ENCODE data around the gene PPP1R13L. TPM values are rescaled to one million over a fixed set of nuclear protein-coding genes. Genes with fewer than 3 reads are reported as not detected.

PPP1R13L gene
- total RNA-seq, 2 donors from 2014 or later = 17.9 to 26.4 TPM

GRCh38 chr19:45406226-45407090 is 1.6 kb upstream of the PPP1R13L start, which contains the start of gene POLR1G:
Gene POLR1G (plus strand): TSS chr19:45406644. CDS start chr19:45406697, 53 bp downstream.
- H3K4me3 Mint-ChIP-seq = peak within 1 kb of the TSS; percentile 86
- H3K4me1 ChIP-seq (ENCODE audit: control insufficient read depth, insufficient read depth, low read length) = peaks cover 2% of the 10 kb centered on the region
- peak within 1 kb of the TSS; percentile 98 for H3K27ac ChIP-seq (ENCODE audit: low read depth, low read length)
- H3K9ac ChIP-seq (ENCODE audit: extremely low read depth, low read length, poor library complexity, severe bottlenecking) = peak within 1 kb of the TSS; percentile 97
- WGBS, 2 experiments (ENCODE audit: insufficient coverage in 1 of 2, insufficient read length in 1 of 2) = 0% methylated on average over 27 to 51 of the region's 51 CpGs
- TF ChIP-seq, protein P1, sequence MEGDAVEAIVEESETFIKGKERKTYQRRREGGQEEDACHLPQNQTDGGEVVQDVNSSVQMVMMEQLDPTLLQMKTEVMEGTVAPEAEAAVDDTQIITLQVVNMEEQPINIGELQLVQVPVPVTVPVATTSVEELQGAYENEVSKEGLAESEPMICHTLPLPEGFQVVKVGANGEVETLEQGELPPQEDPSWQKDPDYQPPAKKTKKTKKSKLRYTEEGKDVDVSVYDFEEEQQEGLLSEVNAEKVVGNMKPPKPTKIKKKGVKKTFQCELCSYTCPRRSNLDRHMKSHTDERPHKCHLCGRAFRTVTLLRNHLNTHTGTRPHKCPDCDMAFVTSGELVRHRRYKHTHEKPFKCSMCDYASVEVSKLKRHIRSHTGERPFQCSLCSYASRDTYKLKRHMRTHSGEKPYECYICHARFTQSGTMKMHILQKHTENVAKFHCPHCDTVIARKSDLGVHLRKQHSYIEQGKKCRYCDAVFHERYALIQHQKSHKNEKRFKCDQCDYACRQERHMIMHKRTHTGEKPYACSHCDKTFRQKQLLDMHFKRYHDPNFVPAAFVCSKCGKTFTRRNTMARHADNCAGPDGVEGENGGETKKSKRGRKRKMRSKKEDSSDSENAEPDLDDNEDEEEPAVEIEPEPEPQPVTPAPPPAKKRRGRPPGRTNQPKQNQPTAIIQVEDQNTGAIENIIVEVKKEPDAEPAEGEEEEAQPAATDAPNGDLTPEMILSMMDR (conservative IDR thresholded peaks at IDR 0.05) = no peak
- peak within 1 kb of the TSS; percentile 91 for H3K4me3 ChIP-seq (ENCODE audit: low read length)
- H3K9me3 ChIP-seq (ENCODE audit: control insufficient read depth, low read length) = no peaks in the 10 kb centered on the region
- peak; percentile 92 for DNase-seq
- H3K27me3 ChIP-seq (ENCODE audit: control insufficient read depth, insufficient read depth, low read length, poor library complexity, severe bottlenecking) = no peaks in the 10 kb centered on the region
- H3K36me3 ChIP-seq (ENCODE audit: control insufficient read depth, insufficient read depth, low read length) = peaks cover 16% of the 10 kb centered on the region
- H3K4me1 Mint-ChIP-seq = peaks cover 20% of the 10 kb centered on the region
- H3K9me3 Mint-ChIP-seq = no peaks in the 10 kb centered on the region
- peaks cover 23% of the 10 kb centered on the region for H3K36me3 Mint-ChIP-seq (ENCODE audit: low read depth)
- H3K27me3 Mint-ChIP-seq (ENCODE audit: insufficient read depth) = peaks cover 6% of the 10 kb centered on the region
- peak within 1 kb of the TSS; percentile 99 for H3K27ac Mint-ChIP-seq

- peak; percentile 97 for DNase-seq
- Histone ChIP-seq H3K27ac (ENCODE audit: low read depth, low read length) (peak overlapping the region; percentile 98), H3K36me3 (ENCODE audit: control insufficient read depth, insufficient read depth, low read length) (peaks cover 10% of the 10 kb centered on the region), H3K4me3 (ENCODE audit: low read length) (peak overlapping the region; percentile 91), H3K4me1 (ENCODE audit: control insufficient read depth, insufficient read depth, low read length) (peaks cover 2% of the 10 kb centered on the region), H3K27me3 (ENCODE audit: control insufficient read depth, insufficient read depth, low read length, poor library complexity, severe bottlenecking) (no peaks in the 10 kb centered on the region), H3K9me3 (ENCODE audit: control insufficient read depth, low read length) (no peaks in the 10 kb centered on the region), H3K9ac (ENCODE audit: extremely low read depth, low read length, poor library complexity, severe bottlenecking) (peak overlapping the region; percentile 97)
- WGBS, 2 experiments (ENCODE audit: insufficient coverage in 1 of 2, insufficient read length in 1 of 2) = 0% methylated on average over 11 to 48 of the region's 48 CpGs
- H3K9me3 Mint-ChIP-seq = no peaks in the 10 kb centered on the region
- H3K36me3 Mint-ChIP-seq (ENCODE audit: low read depth) = peaks cover 14% of the 10 kb centered on the region
- TF ChIP-seq, protein P1 (conservative IDR thresholded peaks at IDR 0.05) = no peak
- H3K27me3 Mint-ChIP-seq (ENCODE audit: insufficient read depth) = peaks cover 6% of the 10 kb centered on the region
- H3K27ac Mint-ChIP-seq = peak overlapping the region; percentile 99
- peak overlapping the region; percentile 86 for H3K4me3 Mint-ChIP-seq
- H3K4me1 Mint-ChIP-seq = peaks cover 20% of the 10 kb centered on the region
These were observed 761 bp upstream of the PPP1R13L start for GRCh38 chr19:45405435-45406225.

- Histone ChIP-seq H3K4me3 (ENCODE audit: low read length) (peak overlapping the region; percentile 91), H3K27ac (ENCODE audit: low read depth, low read length) (no peak overlapping the region), H3K36me3 (ENCODE audit: control insufficient read depth, insufficient read depth, low read length) (peaks cover 4% of the 10 kb centered on the region), H3K9ac (ENCODE audit: extremely low read depth, low read length, poor library complexity, severe bottlenecking) (peak overlapping the region; percentile 97), H3K27me3 (ENCODE audit: control insufficient read depth, insufficient read depth, low read length, poor library complexity, severe bottlenecking) (no peaks in the 10 kb centered on the region), H3K9me3 (ENCODE audit: control insufficient read depth, low read length) (no peaks in the 10 kb centered on the region), H3K4me1 (ENCODE audit: control insufficient read depth, insufficient read depth, low read length) (peaks cover 2% of the 10 kb centered on the region)
- Mint-ChIP-seq H3K27me3 (ENCODE audit: insufficient read depth) (peaks cover 6% of the 10 kb centered on the region), H3K9me3 (no peaks in the 10 kb centered on the region), H3K4me1 (peaks cover 20% of the 10 kb centered on the region), H3K36me3 (ENCODE audit: low read depth) (peaks cover 7% of the 10 kb centered on the region), H3K27ac (peak overlapping the region; percentile 99), H3K4me3 (peak overlapping the region; percentile 86)
- DNase-seq = peak; percentile 97
- 0 to 11% methylated on average over 10 to 25 of the region's 25 CpGs for WGBS, 2 experiments (ENCODE audit: insufficient coverage in 1 of 2, insufficient read length in 1 of 2)
- TF ChIP-seq, protein P1 (conservative IDR thresholded peaks at IDR 0.05) = peak; percentile 83
These were observed 900 bp downstream of the PPP1R13L start for GRCh38 chr19:45403781-45404556.
